Neuronal stem cell (in vitro differentiated cells): ENCODE measurements around the gene CCDC85C. TPM values are rescaled to one million over a fixed set of nuclear protein-coding genes. Genes with fewer than 3 reads are reported as not detected.

Experiments used
- DNase-seq: peaks from one replicate; pipeline ENCODE4 v3.0.0-alpha.2; 2013; ENCODE audit warnings: low spot score
- H2AFZ ChIP-seq: one replicate; pipeline ENCODE4 v1.6.1; 2013; ENCODE audit warnings: mild to moderate bottlenecking, low read length, inconsistent platforms
- H2AK5ac ChIP-seq: 2 replicates; pipeline ENCODE4 v1.6.1; 2013; ENCODE audit warnings: low read depth, mild to moderate bottlenecking, inconsistent platforms, low read length, moderate library complexity, mixed read lengths
- H2BK120ac ChIP-seq: 2 replicates; pipeline ENCODE4 v1.6.1; 2013; ENCODE audit warnings: low read depth, mild to moderate bottlenecking, inconsistent platforms, low read length, moderate library complexity, mixed read lengths
- H2BK12ac ChIP-seq: one replicate; pipeline ENCODE4 v1.6.1; 2013; ENCODE audit warnings: low read length, inconsistent platforms
- H2BK15ac ChIP-seq: 2 replicates; pipeline ENCODE4 v1.6.1; 2013; ENCODE audit warnings: mild to moderate bottlenecking, low read length, inconsistent platforms, mixed read lengths
- H2BK5ac ChIP-seq: one replicate; pipeline ENCODE4 v1.6.1; 2013; ENCODE audit warnings: inconsistent platforms, mild to moderate bottlenecking, low read length, moderate library complexity
- H3K14ac ChIP-seq: one replicate; pipeline ENCODE4 v1.6.1; 2013; ENCODE audit warnings: low read length, inconsistent platforms
- H3K18ac ChIP-seq: 2 replicates; pipeline ENCODE4 v1.6.1; 2013; ENCODE audit warnings: low read length, inconsistent platforms
- H3K23ac ChIP-seq: 2 replicates; pipeline ENCODE4 v1.6.1; 2013; ENCODE audit warnings: low read depth, mild to moderate bottlenecking, mixed read lengths, low read length, inconsistent platforms; ENCODE audit not compliant: poor library complexity
- H3K27ac ChIP-seq: replicated peaks from 3 replicates; pipeline ENCODE4 v1.5.1; 2013; ENCODE audit warnings: low read length, inconsistent platforms
- H3K27me3 ChIP-seq, 3 experiments: 2 replicates each; pipeline ENCODE4 v1.6.1; 2013; ENCODE audit warnings: low read length in 3 of 3, mild to moderate bottlenecking in 2 of 3, inconsistent platforms in 1 of 3, low read depth in 1 of 3, mixed read lengths in 1 of 3, moderate library complexity in 1 of 3; ENCODE audit not compliant: control insufficient read depth in 3 of 3, insufficient read depth in 3 of 3
- H3K36me3 ChIP-seq, 2 donors: replicated peaks in 1 of 2; 2 replicates each; pipeline ENCODE4 v1.6.1; 2013; ENCODE audit warnings: low read length in 2 of 2; ENCODE audit not compliant: control insufficient read depth in 2 of 2, insufficient read depth in 2 of 2
- H3K4ac ChIP-seq: 2 replicates; pipeline ENCODE4 v1.6.1; 2013; ENCODE audit warnings: inconsistent platforms, mild to moderate bottlenecking, low read length, moderate library complexity
- H3K4me1 ChIP-seq, 2 donors: 1 replicate in 1 of 2; 2 replicates in 1 of 2; pipeline ENCODE4 v1.6.1; 2013; ENCODE audit warnings: low read length in 2 of 2, low read depth in 1 of 2; ENCODE audit not compliant: control insufficient read depth in 2 of 2, insufficient read depth in 1 of 2
- H3K4me2 ChIP-seq: one replicate; pipeline ENCODE4 v1.6.1; 2013; ENCODE audit warnings: mild to moderate bottlenecking, low read length, inconsistent platforms; ENCODE audit not compliant: insufficient read depth, poor library complexity, severe bottlenecking
- H3K4me3 ChIP-seq, 2 donors: 2 replicates each; pipeline ENCODE4 v1.5.1; 2013; ENCODE audit warnings: low read length in 2 of 2, mild to moderate bottlenecking in 2 of 2, inconsistent platforms in 1 of 2, moderate library complexity in 1 of 2
- H3K79me1 ChIP-seq: one replicate; pipeline ENCODE4 v1.6.1; 2013; ENCODE audit warnings: low read depth, mild to moderate bottlenecking, inconsistent platforms, low read length, moderate library complexity
- H3K9ac ChIP-seq: one replicate; pipeline ENCODE4 v1.6.1; 2013; ENCODE audit warnings: mild to moderate bottlenecking, low read depth, low read length, inconsistent platforms; ENCODE audit not compliant: poor library complexity
- H3K9me3 ChIP-seq, 2 donors: replicated peaks in 1 of 2; 2 replicates each; pipeline versions ENCODE3 to v1.6.1; 2013; ENCODE audit warnings: low read length in 2 of 2, mild to moderate bottlenecking in 2 of 2, inconsistent platforms in 1 of 2, low read depth in 1 of 2, mixed read lengths in 1 of 2, moderate library complexity in 1 of 2; ENCODE audit not compliant: control insufficient read depth in 2 of 2, insufficient read depth in 1 of 2
- H4K8ac ChIP-seq: one replicate; pipeline ENCODE4 v1.6.1; 2013; ENCODE audit warnings: low read depth, mild to moderate bottlenecking, inconsistent platforms, low read length, moderate library complexity
- H4K91ac ChIP-seq: one replicate; pipeline ENCODE4 v1.6.1; 2013; ENCODE audit warnings: low read length, low read depth, mild to moderate bottlenecking, inconsistent platforms; ENCODE audit not compliant: poor library complexity
- WGBS, 2 donors: extraction: QIAGEN DNeasy Blood & Tissue Kit; methylation state at CpG; one replicate each; pipeline ENCODE4 v1.1.7; 2013; ENCODE audit warnings: missing lambda C conversion rate in 2 of 2, mixed read lengths in 1 of 2; ENCODE audit not compliant: insufficient read length in 2 of 2, insufficient replicate concordance in 1 of 2; ENCODE audit errors: extremely low coverage in 2 of 2; 5-methylcytosine and 5-hydroxymethylcytosine counted together
- polyA plus RNA-seq, 2 experiments: library from polyadenylated mRNA; stranded (reverse); fragments of 200-250 nt; gene quantifications; one replicate each; pipeline ENCODE4 v1.2.3, GENCODE V29; 2013

The CCDC85C gene
- 22.3 TPM for polyA plus RNA-seq (2013, experiment 1 of 2)
- polyA plus RNA-seq (2013, experiment 2 of 2) = 22.5 TPM

DNA sequence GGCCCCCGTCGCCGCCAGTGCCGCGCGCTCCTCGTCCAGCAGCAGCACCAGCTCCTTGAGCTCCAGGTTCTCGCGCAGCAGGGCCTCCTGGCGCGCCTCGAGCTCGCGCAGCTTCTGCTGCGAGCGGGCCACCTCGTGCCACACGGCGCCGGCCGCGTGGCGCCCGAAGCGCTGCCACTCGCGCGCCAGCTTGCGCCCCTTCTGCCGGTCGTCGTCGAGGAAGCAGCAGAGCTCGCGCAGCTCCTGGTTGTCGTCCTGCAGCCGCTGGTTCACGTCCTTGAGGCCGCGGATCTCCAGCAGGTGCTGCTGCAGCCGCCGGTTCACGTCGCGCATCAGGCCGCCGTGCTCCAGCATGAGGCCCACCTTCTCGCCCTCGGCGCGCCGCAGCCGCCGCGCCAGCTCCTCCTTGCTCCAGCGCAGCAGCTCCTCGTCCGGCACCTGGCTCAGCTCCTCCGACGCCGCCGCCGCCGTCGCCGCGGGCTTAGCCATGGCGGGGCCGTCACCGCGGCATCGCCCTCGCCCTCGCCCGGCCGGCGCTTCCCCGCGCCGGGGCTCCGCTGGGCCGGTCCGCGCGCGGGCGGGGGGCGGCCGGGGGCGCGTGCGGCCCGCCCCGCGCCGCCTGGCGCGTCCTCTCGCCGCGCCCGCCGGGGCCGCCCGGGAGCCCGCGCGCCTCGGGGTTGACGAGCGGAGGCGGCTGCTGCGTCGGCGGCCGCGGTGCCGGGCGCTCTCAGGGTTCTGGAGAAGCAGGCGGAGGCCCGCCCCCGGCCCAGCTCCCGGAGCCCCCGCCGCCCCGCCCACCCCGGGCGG is at the start of gene CCDC85C:
TSS of gene CCDC85C (minus strand) at position 737 of the 807 bp plus-strand sequence. CDS start at position 489, 248 bp downstream.
- H3K18ac ChIP-seq = peak within 1 kb of the TSS; percentile 99
- H3K23ac ChIP-seq = peak within 1 kb of the TSS; percentile 92
- H2BK120ac ChIP-seq = peak within 1 kb of the TSS; percentile 81
- peak within 1 kb of the TSS; percentile 43 for H3K4ac ChIP-seq
- no peak within 1 kb of the TSS for H4K8ac ChIP-seq
- peak within 1 kb of the TSS; percentile 42 for H4K91ac ChIP-seq
- peak within 1 kb of the TSS; percentile 94 for H3K14ac ChIP-seq
- no peaks in the 10 kb centered on the region for H3K9me3 ChIP-seq
- peak within 1 kb of the TSS; percentile 97 for H3K4me2 ChIP-seq
- H2BK12ac ChIP-seq = peak within 1 kb of the TSS; percentile 99
- peaks cover 0 to 30% (median 9%) of the 10 kb centered on the region in 3 experiments for H3K27me3 ChIP-seq
- H2BK5ac ChIP-seq = peak within 1 kb of the TSS; percentile 94
- DNase-seq = no peak
- peak within 1 kb of the TSS; percentile 90 for H3K27ac ChIP-seq
- peak within 1 kb of the TSS; percentile 91 for H2AK5ac ChIP-seq
- peaks cover 34 to 44% of the 10 kb centered on the region in 2 donors for H3K4me1 ChIP-seq
- peak within 1 kb of the TSS; percentile 89 for H2AFZ ChIP-seq
- no CpG with 5 or more reads among the region's 128 CpGs for WGBS, 2 donors
- H3K9ac ChIP-seq = peak within 1 kb of the TSS; percentile 93
- peak within 1 kb of the TSS; percentile 75 to 86 for H3K4me3 ChIP-seq
- peak within 1 kb of the TSS; percentile 90 for H2BK15ac ChIP-seq
- peaks cover 12% of the 10 kb centered on the region for H3K79me1 ChIP-seq
- H3K36me3 ChIP-seq = peaks cover 0 to 6% of the 10 kb centered on the region in 2 donors

DNA sequence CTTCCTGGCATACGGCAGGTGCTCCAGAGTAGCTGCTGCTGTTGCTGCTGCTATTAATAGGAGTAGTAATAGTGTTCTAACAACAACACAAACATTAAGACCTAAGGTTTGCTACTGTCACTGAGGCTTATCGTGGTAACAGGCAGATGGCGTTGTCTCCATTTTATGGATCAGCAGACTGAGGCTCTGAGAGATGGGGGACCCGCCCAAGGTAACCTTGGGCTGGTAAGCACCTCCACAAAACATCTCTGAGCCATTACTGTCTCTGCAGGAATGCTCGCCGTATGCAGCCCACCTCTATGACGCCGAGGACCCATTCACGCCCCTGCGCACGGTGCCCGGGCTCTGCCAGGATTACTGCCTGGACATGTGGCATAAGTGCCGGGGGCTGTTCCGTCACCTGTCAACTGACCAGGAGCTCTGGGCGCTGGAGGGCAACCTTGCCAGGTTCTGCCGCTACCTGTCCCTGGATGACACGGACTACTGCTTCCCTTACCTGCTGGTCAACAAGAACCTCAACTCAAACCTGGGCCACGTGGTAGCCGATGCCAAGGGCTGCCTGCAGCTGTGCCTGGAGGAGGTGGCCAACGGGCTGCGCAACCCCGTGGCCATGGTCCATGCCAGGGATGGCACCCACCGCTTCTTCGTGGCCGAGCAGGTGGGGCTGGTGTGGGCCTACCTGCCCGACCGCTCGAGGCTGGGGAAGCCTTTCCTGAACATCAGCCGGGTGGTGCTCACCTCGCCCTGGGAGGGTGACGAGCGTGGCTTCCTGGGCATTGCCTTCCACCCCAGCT is 48.1 kb upstream of the CCDC85C start:
- H3K18ac ChIP-seq = peak overlapping the region; percentile 16
- peaks cover 4 to 7% of the 10 kb centered on the region in 2 donors for H3K4me1 ChIP-seq
- no peak for DNase-seq
- H3K4me2 ChIP-seq = no peak overlapping the region
- no CpG with 5 or more reads among the region's 32 CpGs for WGBS, 2 donors
- peak overlapping the region; percentile 28 for H3K14ac ChIP-seq
- H2BK120ac ChIP-seq = no peak overlapping the region
- peak overlapping the region; percentile 90 for H2AK5ac ChIP-seq
- no peak overlapping the region for H3K4ac ChIP-seq
- peak overlapping the region; percentile 69 for H2BK15ac ChIP-seq
- no peak overlapping the region for H2AFZ ChIP-seq
- peaks cover 0 to 2% (median 0%) of the 10 kb centered on the region in 3 experiments for H3K27me3 ChIP-seq
- no peak overlapping the region for H3K9ac ChIP-seq
- peak overlapping the region; percentile 75 for H3K23ac ChIP-seq
- no peak overlapping the region for H3K4me3 ChIP-seq
- H3K36me3 ChIP-seq = no peaks in the 10 kb centered on the region
- H2BK12ac ChIP-seq = no peak overlapping the region
- peak overlapping the region; percentile 55 for H2BK5ac ChIP-seq
- no peak overlapping the region for H4K91ac ChIP-seq
- H3K27ac ChIP-seq = no peak overlapping the region
- peak overlapping the region; percentile 92 for H4K8ac ChIP-seq
- H3K9me3 ChIP-seq = no peaks in the 10 kb centered on the region
- H3K79me1 ChIP-seq = no peaks in the 10 kb centered on the region

DNA sequence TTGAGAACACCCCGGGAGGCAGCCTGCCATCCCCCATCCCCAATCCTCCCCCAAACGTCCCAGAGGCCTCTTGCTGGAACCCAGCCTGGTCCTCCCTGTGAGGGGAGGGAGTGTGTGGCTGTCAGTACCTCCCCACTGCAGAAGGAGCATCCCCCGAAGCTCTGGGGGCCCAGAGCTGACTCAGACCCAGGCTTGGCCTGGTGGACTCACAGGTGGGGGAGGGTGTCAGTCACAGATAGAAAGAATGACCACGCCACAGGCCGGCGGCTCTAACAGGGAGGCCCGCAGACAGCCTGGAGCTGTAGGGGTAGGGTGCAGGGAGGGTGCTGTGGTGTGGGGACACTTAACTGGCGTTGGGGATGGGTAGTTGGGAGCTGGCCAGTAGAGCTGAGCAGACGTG is 46.2 kb upstream of the CCDC85C start:
- Histone ChIP-seq H3K23ac (peak overlapping the region; percentile 66), H3K4me3 (no peak overlapping the region), H4K8ac (no peak overlapping the region), H3K36me3 (no peaks in the 10 kb centered on the region), H3K4me2 (no peak overlapping the region), H2AK5ac (peak overlapping the region; percentile 66), H2AFZ (no peak overlapping the region), H3K18ac (peak overlapping the region; percentile 76), H3K79me1 (peaks cover 3% of the 10 kb centered on the region), H3K27me3 (peaks cover 0 to 12% (median 0%) of the 10 kb centered on the region in 3 experiments), H3K4me1 (peaks cover 4 to 10% of the 10 kb centered on the region in 2 donors), H2BK5ac (no peak overlapping the region), H3K9ac (no peak overlapping the region), H4K91ac (no peak overlapping the region), H3K9me3 (no peaks in the 10 kb centered on the region), H2BK15ac (no peak overlapping the region), H3K27ac (no peak overlapping the region), H2BK120ac (no peak overlapping the region), H2BK12ac (peak overlapping the region; percentile 82), H3K14ac (peak overlapping the region; percentile 22), H3K4ac (no peak overlapping the region)
- DNase-seq = no peak
- WGBS, 2 donors = no CpG with 5 or more reads among the region's 9 CpGs
